ENCODE data around the gene RAB11FIP2.

RAB11FIP2 gene

DNA sequence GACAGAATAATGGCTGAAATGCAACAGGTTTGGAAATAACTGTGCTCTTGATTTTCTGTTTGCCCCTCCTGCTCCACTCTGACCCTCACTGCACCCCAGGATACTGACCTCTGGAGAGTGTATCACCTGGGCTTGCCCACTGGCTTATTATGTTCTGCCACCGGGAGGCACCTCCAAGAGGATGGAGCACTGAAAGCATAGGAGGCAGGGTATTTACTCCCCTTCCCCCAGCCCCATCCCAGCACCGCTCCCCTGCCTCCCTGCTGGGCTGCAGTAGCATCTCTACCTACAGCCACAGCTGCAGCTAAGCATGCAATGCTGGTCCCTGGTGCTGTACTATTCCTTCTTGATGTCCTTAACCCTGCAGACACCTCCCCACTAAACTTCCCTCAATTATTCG lies 26.4 kb downstream of the RAB11FIP2 start:
- H3K4me1 ChIP-seq (ENCODE audit: insufficient read depth, low read length): peaks cover 8% of the 10 kb centered on the region; the same call in 1 of the 2 replicates
- H3K36me3 ChIP-seq (ENCODE audit: insufficient read depth, low read length): no peaks in the 10 kb centered on the region
- H3K9me3 ChIP-seq (ENCODE audit: control insufficient read depth, insufficient read depth, low read length): no peaks in the 10 kb centered on the region
- no peak overlapping the region for H3K9ac ChIP-seq (ENCODE audit: low read depth, low read length)

DNA sequence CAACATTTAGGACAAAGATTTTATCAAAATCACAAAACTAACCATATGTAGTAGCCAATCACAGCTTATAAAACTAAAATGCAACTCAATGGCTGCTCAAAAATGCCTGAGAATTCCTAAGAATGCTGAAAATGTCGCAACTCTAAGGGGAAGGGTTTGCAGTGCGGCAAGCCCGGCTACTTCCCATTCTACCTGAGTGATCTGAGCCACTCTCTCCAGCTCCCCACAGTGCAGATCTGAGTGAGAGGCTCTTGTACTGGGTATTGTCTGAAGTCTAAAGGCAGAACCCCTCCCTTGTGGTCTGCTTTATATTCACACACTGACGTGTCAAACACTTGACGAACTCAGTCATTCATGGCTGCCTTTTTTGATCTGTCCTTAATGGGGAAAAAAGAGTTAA lies 28.9 kb downstream of the RAB11FIP2 start:
- no peak overlapping the region for H3K9ac ChIP-seq (ENCODE audit: low read depth, low read length)
- H3K36me3 ChIP-seq (ENCODE audit: insufficient read depth, low read length): no peaks in the 10 kb centered on the region
- peaks cover 18% of the 10 kb centered on the region; the same call in 1 of the 2 replicates for H3K4me1 ChIP-seq (ENCODE audit: insufficient read depth, low read length)
- H3K9me3 ChIP-seq (ENCODE audit: control insufficient read depth, insufficient read depth, low read length): no peaks in the 10 kb centered on the region

DNA sequence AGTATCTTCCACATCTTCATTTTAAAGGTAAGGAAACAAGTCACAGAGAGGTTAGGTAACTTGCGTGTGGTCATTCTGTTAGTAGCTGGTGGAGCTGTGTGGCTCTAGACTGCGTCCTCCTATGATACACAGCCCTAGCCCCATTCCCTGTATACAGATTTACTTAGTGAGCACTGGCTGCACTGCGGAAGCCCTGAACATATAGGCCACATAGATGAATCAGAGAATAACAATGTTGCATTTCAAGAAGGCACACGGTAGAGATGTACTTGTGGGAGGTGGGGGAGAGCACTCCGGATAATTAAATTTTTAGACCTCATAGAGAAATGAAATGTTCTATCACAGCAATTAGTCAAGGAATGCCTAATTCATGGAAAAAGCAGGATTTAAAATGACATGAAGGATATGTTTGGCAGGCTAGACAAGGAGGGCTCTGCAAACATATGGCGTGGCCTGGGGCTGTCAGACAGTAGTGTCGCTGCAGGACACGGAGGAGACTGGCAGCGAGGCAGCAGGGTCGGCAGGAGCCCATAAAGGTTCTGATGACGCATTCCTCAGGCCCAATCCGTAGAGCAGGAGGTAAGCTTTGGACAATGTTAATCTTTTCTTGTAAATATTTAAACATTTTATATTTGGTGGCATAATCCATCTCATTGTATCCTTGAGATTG lies 29.5 kb downstream of the RAB11FIP2 start:
- Histone ChIP-seq H3K9ac (ENCODE audit: low read depth, low read length) (no peak overlapping the region), H3K36me3 (ENCODE audit: insufficient read depth, low read length) (no peaks in the 10 kb centered on the region), H3K4me1 (ENCODE audit: insufficient read depth, low read length) (peaks cover 18% of the 10 kb centered on the region; the same call in 1 of the 2 replicates), H3K9me3 (ENCODE audit: control insufficient read depth, insufficient read depth, low read length) (no peaks in the 10 kb centered on the region)

DNA sequence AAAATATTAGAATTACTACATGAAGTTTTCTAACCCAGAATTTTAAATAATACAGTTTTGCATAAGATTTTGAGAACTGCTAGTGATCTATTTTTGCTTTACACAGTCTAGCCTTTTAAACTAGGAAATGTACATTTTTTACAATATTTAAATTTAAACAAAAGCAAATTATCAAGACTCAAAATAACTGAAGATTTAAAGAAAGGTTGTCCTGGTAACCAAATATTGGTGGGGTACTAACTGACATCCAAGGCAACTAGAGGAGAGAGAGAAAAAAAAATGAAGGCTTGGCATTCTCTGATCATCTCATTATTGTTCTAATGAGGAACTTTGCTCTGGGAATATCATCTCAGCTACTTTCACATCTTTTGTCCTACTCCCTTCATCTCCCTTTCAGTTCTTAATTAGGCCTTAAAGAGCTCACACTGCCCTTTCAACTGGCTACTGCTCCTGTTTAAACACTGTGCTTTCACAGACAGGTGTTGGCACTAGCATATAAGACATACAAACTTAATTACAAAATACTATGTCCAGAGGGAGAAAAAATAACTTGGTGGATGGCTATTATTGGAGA lies 33.7 kb downstream of the RAB11FIP2 start:
- Histone ChIP-seq H3K4me1 (ENCODE audit: insufficient read depth, low read length) (peaks cover 9% of the 10 kb centered on the region; the same call in 1 of the 2 replicates), H3K36me3 (ENCODE audit: insufficient read depth, low read length) (no peaks in the 10 kb centered on the region), H3K9me3 (ENCODE audit: control insufficient read depth, insufficient read depth, low read length) (no peaks in the 10 kb centered on the region), H3K9ac (ENCODE audit: low read depth, low read length) (no peak overlapping the region)

DNA sequence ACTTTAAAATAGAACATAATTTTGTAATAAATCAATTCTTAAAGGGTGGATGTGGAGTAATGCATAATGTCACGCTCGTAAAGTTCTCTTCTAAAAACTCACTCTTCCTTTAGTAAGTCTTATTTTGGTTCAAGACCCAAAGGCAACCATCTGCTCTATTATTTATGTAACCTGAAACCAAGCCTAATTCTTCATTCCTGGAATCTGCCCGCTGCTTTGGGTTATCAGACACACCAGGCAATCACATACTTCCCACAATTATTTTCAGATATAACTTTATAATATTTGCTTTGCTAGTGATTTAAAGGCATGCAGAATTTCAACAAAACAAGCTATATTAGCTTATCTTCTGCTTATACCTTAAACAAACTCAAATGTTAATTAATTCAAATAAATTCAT lies 39.0 kb downstream of the RAB11FIP2 start:
- H3K9me3 ChIP-seq (ENCODE audit: control insufficient read depth, insufficient read depth, low read length): no peaks in the 10 kb centered on the region
- no peak overlapping the region for H3K9ac ChIP-seq (ENCODE audit: low read depth, low read length)
- no peaks in the 10 kb centered on the region for H3K36me3 ChIP-seq (ENCODE audit: insufficient read depth, low read length)
- no peaks in the 10 kb centered on the region for H3K4me1 ChIP-seq (ENCODE audit: insufficient read depth, low read length)

DNA sequence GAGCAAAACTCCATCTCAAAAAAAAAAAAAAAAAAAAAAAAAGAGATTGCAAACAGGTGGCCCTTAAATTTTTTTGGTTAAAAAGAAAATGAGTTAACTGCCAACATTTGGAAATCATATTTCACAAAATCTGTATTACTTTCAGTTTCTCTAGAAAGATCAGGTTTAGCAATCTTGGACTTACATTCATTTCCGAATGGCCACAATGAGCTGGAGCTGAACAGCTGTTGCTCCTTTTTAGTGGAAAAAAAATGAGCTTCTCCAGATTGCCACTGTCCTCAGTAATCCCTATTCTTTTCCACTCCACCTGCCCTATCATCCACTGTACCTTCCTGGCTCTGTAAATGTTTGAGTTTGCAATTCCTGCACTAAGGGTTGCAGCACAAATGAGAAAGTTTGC lies 43.6 kb downstream of the RAB11FIP2 start:
- no peak overlapping the region for H3K9ac ChIP-seq (ENCODE audit: low read depth, low read length)
- no peaks in the 10 kb centered on the region for H3K9me3 ChIP-seq (ENCODE audit: control insufficient read depth, insufficient read depth, low read length)
- no peaks in the 10 kb centered on the region for H3K4me1 ChIP-seq (ENCODE audit: insufficient read depth, low read length)
- H3K36me3 ChIP-seq (ENCODE audit: insufficient read depth, low read length): no peaks in the 10 kb centered on the region

DNA sequence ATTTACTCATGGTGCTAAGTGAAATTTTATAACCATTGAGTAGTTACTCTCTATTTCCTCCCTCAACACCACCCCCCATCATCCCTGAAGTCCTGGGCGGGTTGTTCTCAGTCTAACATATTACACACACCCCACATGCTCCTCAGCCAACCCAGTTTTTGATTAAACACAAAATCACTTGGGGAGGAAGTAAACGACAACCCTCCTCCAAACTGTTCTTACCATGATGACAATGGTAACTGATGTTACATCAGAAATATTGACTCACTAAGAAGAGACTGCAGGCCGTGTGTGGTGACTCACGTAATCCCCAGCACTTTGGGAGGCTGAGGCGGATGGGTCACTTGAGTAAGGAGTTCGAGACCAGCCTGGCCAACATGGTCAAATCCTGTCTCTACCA lies 44.2 kb downstream of the RAB11FIP2 start:
- no peaks in the 10 kb centered on the region for H3K36me3 ChIP-seq (ENCODE audit: insufficient read depth, low read length)
- H3K9ac ChIP-seq (ENCODE audit: low read depth, low read length): no peak overlapping the region
- H3K9me3 ChIP-seq (ENCODE audit: control insufficient read depth, insufficient read depth, low read length): no peaks in the 10 kb centered on the region
- no peaks in the 10 kb centered on the region for H3K4me1 ChIP-seq (ENCODE audit: insufficient read depth, low read length)

DNA sequence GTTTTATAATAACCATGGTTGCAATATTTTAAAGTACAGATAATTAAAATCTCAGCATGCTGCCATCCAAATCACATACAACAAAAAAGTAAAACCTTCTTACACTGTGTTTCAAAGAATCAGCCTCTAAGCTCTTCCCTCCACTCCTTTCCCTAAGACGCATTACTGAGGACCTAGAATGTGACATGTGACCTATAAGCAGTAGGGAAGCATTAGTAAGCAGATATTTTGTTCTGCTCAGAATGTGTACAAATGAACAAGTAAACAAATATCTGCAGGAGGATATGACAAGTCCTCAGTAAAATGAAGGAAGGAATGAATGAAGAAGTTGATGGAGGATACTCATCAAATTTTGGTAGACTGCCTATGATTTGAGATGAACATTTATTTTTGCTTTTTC lies 49.1 kb downstream of the RAB11FIP2 start:
- Histone ChIP-seq H3K36me3 (ENCODE audit: insufficient read depth, low read length) (no peaks in the 10 kb centered on the region), H3K4me1 (ENCODE audit: insufficient read depth, low read length) (peaks cover 6% of the 10 kb centered on the region; the same call in 1 of the 2 replicates), H3K9me3 (ENCODE audit: control insufficient read depth, insufficient read depth, low read length) (no peaks in the 10 kb centered on the region), H3K9ac (ENCODE audit: low read depth, low read length) (no peak overlapping the region)

DNA sequence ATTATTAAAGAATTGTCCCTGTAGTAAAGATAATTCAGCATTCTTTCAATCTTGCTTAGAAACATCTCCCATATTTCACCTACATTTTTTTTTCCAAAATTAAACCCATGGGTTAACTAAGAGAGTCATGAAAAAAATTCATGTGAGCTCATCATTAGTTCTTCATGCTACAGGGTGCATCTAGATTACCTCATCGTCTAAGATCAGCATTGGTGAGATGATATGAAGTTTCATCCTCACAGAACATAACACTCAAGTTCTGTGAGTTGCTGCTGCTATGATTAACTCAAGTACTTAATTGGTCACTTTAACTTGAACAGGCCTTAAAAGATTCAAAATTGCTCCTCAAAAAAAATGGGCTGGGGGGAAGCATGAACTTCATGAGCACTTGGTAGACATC lies 50.0 kb downstream of the RAB11FIP2 start:
- H3K4me1 ChIP-seq (ENCODE audit: insufficient read depth, low read length): peaks cover 6% of the 10 kb centered on the region; the same call in 1 of the 2 replicates
- H3K9me3 ChIP-seq (ENCODE audit: control insufficient read depth, insufficient read depth, low read length): no peaks in the 10 kb centered on the region
- no peak overlapping the region for H3K9ac ChIP-seq (ENCODE audit: low read depth, low read length)
- no peaks in the 10 kb centered on the region for H3K36me3 ChIP-seq (ENCODE audit: insufficient read depth, low read length)

DNA sequence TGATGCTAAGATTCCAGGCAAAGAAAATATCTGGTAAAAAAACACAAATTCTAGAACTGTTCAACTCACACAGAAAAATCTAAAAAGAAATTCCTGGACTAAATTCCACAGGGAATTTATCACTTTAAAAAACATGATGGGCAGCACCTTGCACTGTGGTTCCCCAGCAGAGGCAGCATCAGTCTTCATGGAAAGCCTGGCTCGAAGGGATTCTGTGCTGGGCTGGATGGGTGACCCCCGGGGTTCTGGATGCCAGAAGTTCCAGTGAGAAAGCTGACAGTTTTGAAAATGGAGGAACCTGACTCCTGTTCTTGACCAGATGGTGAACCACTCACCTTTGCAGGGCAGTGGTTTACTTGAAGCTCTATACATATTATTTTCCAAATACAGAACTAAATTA lies 52.0 kb downstream of the RAB11FIP2 start:
- Histone ChIP-seq H3K9me3 (ENCODE audit: control insufficient read depth, insufficient read depth, low read length) (no peaks in the 10 kb centered on the region), H3K4me1 (ENCODE audit: insufficient read depth, low read length) (peaks cover 6% of the 10 kb centered on the region; the same call in 1 of the 2 replicates), H3K9ac (ENCODE audit: low read depth, low read length) (no peak overlapping the region), H3K36me3 (ENCODE audit: insufficient read depth, low read length) (no peaks in the 10 kb centered on the region)

DNA sequence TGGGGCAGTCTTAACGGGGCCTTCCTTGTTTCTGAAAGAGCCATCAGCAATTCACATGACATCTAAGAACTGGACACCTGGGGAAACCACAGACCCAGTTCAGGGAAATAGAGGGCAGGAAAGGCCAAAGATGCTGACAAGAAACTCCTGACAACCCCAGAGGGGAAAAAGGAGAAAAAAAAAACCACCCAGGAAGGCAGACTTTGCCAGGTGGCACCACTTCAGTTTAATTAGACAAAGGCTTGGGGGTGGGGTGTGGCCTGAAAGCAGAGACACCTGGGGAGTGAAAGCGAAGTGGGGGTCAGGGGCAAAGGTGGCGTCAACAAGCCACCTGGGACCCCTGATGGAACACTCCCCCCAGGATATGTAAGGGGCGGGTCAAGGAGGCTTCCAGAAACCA lies 53.6 kb downstream of the RAB11FIP2 start:
- Histone ChIP-seq H3K36me3 (ENCODE audit: insufficient read depth, low read length) (no peaks in the 10 kb centered on the region), H3K9me3 (ENCODE audit: control insufficient read depth, insufficient read depth, low read length) (no peaks in the 10 kb centered on the region), H3K9ac (ENCODE audit: low read depth, low read length) (no peak overlapping the region), H3K4me1 (ENCODE audit: insufficient read depth, low read length) (peaks cover 9% of the 10 kb centered on the region; the same call in 1 of the 2 replicates)

DNA sequence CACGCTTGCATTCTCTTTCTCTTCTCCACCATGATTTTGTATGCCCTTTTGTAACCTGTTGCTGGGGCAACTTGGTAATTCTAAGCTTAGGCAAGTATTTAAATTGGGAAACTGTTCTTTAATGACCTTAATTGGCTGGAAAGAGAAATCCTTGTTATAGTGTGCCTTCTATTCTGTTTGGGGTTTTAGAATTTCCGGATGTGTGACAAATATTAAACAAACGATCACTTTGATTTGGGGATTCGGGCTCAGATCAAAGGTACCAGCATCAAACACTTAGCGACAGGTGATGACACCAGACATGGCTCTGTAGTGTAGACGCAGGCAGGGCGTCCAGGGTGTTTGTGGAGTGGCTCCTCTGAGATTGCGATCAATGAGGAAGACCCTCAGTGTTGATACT lies 55.0 kb downstream of the RAB11FIP2 start:
- peaks cover 9% of the 10 kb centered on the region; the same call in 1 of the 2 replicates for H3K4me1 ChIP-seq (ENCODE audit: insufficient read depth, low read length)
- H3K9me3 ChIP-seq (ENCODE audit: control insufficient read depth, insufficient read depth, low read length): no peaks in the 10 kb centered on the region
- H3K36me3 ChIP-seq (ENCODE audit: insufficient read depth, low read length): no peaks in the 10 kb centered on the region
- no peak overlapping the region for H3K9ac ChIP-seq (ENCODE audit: low read depth, low read length)

DNA sequence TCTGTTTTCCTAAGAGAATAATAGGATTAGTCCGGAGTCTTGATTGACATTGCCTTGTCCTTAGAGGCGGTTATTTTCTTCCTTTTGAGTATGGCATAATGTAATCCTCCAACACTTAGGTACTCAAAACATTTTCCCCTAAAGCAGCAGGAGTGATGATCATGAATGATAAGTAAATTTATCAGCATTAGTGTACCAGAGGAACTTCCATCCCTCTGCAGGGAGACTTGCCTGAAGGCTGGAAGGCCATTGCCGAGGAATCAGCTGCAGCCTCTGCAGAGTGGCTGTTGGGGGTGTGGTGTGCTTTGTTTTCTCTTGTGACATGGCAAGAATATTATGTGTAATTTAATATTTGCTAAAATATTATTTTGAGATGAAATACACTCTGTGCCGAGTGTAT lies 56.8 kb downstream of the RAB11FIP2 start:
- H3K4me1 ChIP-seq (ENCODE audit: insufficient read depth, low read length): peaks cover 9% of the 10 kb centered on the region; the same call in 1 of the 2 replicates
- H3K9me3 ChIP-seq (ENCODE audit: control insufficient read depth, insufficient read depth, low read length): no peaks in the 10 kb centered on the region
- no peak overlapping the region for H3K9ac ChIP-seq (ENCODE audit: low read depth, low read length)
- no peaks in the 10 kb centered on the region for H3K36me3 ChIP-seq (ENCODE audit: insufficient read depth, low read length)

DNA sequence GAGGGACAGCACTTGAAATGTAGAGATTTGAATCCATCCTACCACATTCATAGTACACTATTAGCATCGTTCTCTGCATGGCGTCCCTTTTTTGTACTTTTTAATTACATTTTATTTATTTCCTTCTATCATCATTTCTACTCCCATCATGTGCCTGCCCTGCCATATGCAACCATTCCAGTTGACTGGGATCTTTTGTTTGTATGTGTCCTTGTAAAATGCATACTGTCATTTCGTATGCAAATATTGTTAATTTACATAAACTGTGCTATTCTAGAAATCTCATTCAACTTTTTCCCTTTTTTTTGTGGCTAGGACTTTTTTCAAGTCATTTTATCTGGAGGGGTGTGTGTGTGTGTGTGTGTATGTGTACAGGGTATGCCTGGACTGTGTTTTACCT lies 57.9 kb downstream of the RAB11FIP2 start:
- Histone ChIP-seq H3K4me1 (ENCODE audit: insufficient read depth, low read length) (peaks cover 9% of the 10 kb centered on the region; the same call in 1 of the 2 replicates), H3K36me3 (ENCODE audit: insufficient read depth, low read length) (no peaks in the 10 kb centered on the region), H3K9ac (ENCODE audit: low read depth, low read length) (no peak overlapping the region), H3K9me3 (ENCODE audit: control insufficient read depth, insufficient read depth, low read length) (no peaks in the 10 kb centered on the region)

DNA sequence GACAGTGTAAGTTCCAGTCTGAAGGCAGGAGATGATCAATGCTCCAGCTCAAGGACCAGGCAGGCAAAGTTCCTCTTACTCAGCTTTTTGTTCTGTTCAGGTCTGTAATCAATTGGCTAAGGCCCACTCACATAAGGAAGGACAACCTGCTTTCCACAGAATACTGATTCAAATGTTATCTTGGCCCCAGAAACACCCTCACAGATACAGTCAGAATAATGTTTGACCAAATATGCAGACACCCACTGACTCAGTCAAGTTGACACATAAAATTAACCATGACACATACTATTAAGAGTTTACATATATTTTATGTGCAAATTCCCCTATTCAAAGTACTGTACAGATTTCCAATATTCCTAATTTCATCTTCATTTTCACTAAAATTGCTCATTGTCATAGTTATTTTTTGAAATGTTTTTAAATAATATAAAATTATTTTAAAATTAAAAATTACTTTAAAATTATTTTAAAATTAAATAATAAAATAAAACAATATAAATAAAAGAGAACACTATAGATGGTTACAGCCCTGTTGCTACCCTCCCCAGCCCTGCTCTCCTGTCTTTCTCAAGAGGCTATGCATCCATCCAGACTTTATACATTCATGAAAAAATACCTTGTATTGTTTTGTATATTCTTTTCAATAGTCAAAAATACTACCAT lies 59.4 kb downstream of the RAB11FIP2 start:
- no peak overlapping the region for H3K9ac ChIP-seq (ENCODE audit: low read depth, low read length)

More for the DNA sequence above, 59.4 kb downstream of the RAB11FIP2 start:
- Histone ChIP-seq H3K9me3 (ENCODE audit: control insufficient read depth, insufficient read depth, low read length) (no peaks in the 10 kb centered on the region), H3K36me3 (ENCODE audit: insufficient read depth, low read length) (no peaks in the 10 kb centered on the region), H3K4me1 (ENCODE audit: insufficient read depth, low read length) (peaks cover 3% of the 10 kb centered on the region; the same call in 1 of the 2 replicates)

All from ES-I3 (cell line).